T-helper 2 cell (primary cell): ENCODE data around the gene CNNM3.
"Not testable (repeated sequence)": the region's sequence is repeated elsewhere in the genome, so short reads cannot be mapped to it uniquely, and the experiment has no call there.

Source experiments
- DNase-seq, 5 experiments: peaks; one replicate each; pipeline versions ENCODE4 v3.0.0 to v3.0.0-alpha.2; 2012 to 2022

Gene CNNM3

DNA sequence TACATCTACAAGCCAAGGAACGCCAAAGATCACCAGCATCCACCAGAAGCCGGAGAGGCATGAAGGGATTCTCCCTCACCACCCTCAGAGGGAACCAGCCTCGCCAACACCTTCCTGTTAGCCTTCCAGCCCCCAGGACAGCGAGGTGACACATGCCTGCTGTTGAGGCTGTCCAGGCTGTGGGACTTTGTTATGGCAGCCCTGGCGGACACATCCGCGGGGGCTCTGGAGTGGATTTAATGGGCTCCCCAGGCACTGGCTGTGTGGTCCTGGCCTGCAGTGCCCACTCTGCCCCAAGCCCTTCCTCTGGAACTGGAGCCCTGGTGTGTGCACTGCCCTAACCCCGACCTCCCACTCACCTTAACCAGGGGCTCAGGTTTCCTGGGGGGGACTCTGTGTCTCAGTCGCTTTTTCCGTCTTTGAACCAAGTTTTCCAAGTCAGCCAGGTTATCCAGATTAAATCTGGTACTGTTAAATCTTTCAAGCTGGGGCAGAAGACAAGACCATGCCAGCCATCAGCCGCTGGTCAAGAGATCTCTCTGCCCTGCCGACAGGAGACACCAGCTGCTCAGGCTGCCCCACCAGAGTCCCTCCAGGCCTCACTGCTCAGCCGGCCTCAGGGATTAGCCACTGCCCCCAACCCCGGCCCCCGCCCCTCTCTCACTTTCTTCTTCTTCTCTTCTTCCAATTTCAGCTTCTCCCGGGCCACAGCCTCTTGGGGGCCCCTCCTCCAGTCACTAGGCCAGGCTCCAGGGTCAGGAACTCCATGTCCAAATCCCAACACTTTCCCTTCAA lies 25.8 kb downstream of the CNNM3 start:
- DNase-seq = no peak

- DNase-seq = no peak
Measured at GRCh38 chr2:96842600-96842999, 26.5 kb downstream of the CNNM3 start.

DNA sequence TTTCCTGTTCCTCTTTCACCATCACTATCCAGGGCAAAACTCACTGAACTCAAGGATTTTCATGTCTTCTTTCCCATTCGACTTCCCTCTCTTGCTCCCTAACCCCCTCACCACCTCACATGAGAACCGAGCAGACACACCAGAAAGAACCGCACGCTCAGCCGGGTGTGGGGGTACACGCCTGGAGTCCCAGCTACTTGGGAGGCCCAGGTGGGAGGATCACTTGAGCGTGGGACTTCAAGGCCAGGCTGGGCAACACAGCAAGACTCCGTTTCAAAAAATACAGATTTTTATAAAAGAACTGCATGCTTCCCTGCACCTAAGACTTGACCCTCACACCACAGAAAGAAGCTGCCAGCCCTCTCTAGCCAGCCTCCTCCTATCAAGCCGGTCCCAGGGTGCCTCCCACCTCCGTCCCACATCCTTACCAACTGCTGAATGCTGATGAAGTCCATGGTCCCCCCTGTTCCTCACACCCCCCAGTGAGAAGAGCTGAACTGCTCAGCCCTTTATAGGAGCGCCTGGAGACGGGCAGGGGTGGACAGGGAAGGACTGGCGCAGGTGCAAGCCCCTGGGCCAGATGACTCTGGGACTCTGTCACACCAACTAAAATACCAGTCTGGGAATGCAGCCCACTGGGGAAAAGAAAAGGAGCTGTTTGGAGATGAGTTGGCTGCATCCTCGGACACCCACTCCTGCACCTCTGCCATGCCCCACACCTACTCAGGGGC lies 27.6 kb downstream of the CNNM3 start, which contains the start of gene ANKRD23:
ANKRD23 (minus strand) TSS at position 484 of the 731 bp plus-strand sequence; CDS start at position 455, 29 bp downstream.
- DNase-seq = no peak

DNA sequence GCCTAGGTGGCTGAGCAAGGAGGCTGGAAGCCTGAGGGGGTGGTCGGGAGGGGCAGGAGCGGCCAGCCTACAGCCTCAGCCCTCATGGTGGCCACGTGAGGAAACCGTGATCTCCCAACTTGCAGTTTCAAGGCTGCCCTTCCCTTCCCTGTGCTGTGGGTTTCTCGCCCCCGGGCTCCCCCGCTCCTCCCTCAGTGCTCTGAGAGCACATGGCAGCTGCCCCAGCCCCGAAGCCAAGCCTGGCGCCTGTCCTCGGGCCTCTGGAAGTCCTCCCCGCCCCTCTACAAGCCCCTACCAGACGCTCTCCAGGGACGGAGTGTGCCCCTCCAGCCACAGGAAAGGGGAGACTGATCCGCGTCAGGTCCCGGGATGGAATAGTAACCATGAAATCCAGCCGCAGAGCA lies 28.3 kb downstream of the CNNM3 start:
- no peak for DNase-seq

GRCh38 chr2:96846825-96847224 lies 30.8 kb downstream of the CNNM3 start:
- DNase-seq = no peak

DNA sequence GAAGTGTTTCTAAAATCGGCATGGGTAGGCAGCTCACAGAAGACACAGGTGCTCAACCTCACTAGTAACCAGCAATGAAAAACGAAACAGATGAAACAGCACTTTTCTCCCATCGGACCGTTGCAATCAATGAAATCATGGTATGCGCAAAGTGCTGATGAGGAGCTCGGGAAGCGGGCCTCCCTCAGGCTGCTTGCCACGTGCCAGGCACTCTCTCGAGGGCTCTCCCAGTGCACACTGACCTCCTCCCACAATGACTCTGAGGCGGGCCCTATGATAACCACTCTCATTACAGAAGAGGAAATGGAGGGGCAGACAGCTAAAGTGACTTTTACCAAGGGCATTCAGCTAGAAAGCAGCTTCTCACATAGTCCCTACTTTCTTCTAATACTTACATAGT lies 31.5 kb downstream of the CNNM3 start:
- no peak for DNase-seq

DNA sequence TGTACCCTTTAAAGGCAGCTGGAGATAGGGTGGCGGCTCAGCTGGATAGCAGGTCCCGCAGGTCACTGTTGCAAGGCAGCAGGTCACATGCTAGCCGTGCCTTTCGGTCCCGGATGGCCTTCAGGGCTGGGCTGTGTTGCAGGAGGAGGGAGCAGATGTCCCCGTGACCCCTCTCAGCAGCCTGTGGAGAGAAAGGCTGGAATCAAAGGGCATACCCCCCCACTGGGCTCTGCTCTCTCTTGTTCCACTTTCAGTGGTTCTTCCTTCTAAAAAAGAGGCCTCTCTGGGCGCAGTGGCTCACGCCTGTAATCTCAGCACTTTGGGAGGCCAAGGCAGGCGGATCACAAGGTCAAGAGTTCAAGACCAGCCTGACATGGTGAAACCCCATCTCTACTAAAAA lies 32.2 kb downstream of the CNNM3 start:
- DNase-seq = no peak

DNA sequence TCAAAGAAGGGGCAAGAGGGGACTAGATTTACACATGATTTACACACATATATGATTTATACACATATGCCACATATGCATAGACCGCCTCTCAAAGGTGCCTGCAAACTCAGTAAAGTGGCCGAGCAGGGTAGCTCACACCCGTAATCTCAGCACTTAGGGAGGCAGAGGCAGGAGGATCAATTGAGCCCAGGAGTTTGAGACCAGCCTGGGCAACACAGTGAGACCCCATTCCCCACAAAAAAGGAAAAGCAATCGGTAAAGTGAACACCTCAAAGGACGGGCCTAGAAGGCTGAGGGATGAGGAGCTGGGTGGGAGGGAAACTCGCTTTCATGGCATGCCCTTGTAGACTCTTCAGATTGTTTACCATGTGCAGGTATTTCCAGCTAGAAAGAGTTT lies 36.6 kb downstream of the CNNM3 start:
- no peak for DNase-seq

- DNase-seq = no peak
Measured at GRCh38 chr2:96853321-96853720, 37.3 kb downstream of the CNNM3 start.

DNA sequence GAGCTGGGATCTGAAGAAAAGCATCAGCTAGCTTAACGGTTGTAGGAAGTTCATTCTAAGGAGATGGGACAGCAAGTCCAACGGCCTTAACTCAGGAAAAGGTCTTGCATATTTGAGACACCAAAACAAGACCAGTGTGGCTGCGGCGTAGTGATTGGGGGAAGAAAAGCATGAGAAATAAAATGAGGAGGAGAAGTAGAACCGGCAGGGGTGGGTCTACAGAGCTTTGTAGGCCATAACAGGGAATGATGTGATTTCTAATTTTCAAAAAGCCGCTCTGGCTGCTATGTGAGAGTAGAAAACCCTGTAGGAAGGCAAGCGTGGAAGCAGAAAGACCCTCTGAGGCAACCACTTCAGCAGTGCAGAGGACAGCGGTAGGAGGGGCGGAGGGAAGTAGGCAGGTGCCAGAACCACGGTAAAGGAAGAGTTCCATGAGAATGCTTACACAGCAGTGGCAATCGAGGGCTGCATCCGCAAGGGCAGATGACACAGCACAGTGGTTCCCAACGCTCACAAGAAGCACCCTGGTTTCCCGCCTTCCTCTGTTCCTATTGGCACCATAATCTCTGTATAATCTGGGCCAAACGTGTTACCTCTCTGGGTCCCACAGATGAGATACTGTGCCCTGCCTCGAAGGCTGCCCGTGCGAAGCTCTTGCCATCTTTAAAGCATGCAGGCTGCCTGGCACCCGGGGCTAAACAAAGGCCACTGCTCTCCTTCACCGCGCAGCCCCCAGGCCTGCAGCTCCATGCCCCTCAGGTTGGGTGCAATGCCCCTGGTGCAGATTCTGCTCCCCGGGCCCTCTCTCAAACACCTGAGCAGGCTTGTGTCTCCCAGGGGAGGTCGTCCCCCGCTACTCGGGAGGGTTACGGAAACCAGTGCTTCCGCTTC lies 41.0 kb downstream of the CNNM3 start:
- DNase-seq = peak in 1 of 5 experiments; percentile 68

- peak; percentile 92 to 98 (median 97) for DNase-seq
Measured at GRCh38 chr2:96857667-96858372, 41.8 kb downstream of the CNNM3 start, which contains the start of gene ANKRD39. ANKRD39 (minus strand) TSS chr2:96858016; CDS start chr2:96857987, 29 bp downstream.

- no peak for DNase-seq
Measured at GRCh38 chr2:96859099-96859649, 43.1 kb downstream of the CNNM3 start.

DNA sequence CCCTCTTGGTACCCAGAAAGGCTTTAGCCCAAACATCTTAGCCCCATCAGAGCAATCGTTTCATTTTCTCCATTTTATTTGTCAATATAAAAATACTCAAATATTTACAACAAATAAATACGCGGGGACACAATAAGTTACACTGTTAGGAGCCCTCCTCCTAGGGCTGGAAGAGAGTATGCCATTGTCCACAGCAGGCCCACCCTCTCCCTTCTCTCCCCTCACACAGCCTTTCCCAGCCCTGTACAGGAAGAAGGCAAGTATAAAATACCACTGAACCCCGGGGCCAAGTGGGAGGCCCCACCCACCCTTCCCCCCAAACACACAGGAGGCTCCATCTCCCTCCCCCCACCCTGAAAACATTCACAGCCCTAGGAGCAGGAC lies 43.6 kb downstream of the CNNM3 start:
- no peak for DNase-seq

DNA sequence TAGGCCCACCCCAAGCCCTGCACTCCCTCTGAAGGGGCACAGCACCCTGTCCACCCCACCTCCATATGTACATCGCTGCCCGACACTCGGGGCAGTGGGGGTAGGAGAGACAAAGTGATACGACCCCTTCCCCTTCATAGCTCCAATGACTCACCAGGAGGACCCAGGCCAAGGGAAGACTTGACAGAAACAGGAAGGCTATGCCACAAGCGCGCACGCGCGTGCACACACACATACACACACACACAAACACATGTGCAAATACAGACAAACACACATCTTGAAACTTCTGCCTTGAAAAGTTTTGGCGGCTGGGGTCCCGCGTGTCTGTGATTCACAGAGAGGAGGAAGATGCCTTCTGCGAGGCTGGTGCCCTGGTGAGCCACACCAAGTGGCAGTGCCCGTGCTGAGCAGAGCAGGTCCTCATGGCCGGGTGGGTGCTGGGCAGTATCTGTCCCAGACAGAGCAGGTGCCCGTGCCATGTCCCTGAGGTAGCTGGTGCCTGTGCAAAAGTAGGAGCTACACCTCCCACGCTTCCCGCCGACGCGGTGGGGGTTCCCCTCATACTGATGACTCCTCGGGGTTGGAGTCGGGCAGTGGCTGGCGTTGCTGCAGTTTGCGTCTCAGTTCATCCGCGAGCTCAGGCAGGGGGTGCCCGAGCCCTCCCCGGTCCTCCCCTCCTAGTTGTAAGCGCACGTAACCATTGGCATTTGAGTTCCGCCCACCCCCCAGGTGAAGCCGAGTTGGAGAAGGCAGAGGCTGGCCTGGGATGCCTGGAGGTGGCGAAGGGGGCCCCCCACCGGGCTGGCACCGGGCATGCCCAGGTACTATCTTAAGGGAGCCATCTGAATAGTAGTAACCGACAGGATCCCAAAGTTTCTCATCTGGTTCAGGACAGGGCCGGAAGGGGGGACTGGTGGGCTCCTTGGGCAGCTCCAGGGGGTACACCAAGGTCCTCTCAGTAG lies 44.3 kb downstream of the CNNM3 start:
- peak in 2 of 5 experiments; percentile 35 to 69 for DNase-seq

GRCh38 chr2:96861074-96861473 lies 45.0 kb downstream of the CNNM3 start:
- no peak for DNase-seq

DNA sequence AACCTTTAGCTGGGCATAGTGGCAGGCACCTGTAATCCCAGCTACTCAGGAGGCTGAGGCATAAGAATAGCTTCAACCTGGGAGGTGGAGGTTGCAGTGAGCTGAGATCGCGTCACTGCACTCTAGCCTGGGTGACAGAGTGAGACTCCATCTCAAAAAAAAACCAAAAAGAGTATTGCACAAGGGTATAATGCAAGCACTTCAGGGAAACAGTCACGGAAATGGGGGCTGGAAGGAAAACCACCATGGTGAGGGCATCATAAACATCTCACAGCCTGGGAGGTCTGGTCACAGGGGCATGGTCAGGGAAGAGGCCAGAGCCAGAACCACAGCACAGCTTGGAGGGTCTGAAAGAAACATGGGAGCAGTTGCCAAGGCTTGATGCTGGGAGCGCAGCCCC lies 47.0 kb downstream of the CNNM3 start:
- DNase-seq = not testable (repeated sequence)

GRCh38 chr2:96863575-96864342 lies 47.7 kb downstream of the CNNM3 start:
- DNase-seq = no peak

- DNase-seq = no peak
Measured at GRCh38 chr2:96864343-96865091, 48.4 kb downstream of the CNNM3 start.

DNA sequence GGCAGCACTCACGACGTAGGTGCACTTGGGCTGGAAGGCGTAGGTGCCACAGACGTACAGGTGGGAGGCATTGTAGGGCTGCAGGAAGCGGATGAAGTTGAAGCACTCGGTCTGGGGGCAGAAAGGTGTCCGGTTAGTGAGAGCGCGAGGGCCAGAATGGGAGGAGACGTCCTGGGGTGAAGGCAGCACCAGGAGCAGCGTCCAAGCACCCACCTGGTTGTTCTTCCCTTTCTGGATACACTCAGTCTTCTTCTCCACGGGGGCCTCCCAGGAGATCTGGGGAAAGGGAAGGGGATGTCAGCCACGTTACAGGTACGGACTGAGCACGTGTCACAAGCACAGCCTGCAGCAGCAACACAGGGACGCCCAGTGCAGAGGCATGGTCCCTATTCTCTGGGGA lies 49.6 kb downstream of the CNNM3 start:
- no peak for DNase-seq
